HepG2 (cell line): ENCODE data around the gene SMDT1. TPM values are rescaled to one million over a fixed set of nuclear protein-coding genes. Genes with fewer than 3 reads are reported as not detected.
"Not testable (repeated sequence)": the region's sequence is repeated elsewhere in the genome, so short reads cannot be mapped to it uniquely, and the experiment has no call there.

ENCODE experiments used
- ATAC-seq: fragments of 200-7000 bp; cut with Tn5 transposase; 3 replicates; pipeline ENCODE4 v1.9.1; 2020; ENCODE audit warnings: mild to moderate bottlenecking, moderate library complexity
- BruUV-seq: library from RNA; stranded (reverse); fragments of 400-500 nt; replicated peaks from 2 replicates; lab custom pipeline; 2021; lab: Mats Ljungman, UMichigan
- CTCF ChIA-PET: fragments of 300-600 bp; formaldehyde crosslinking; extraction: SDS; loops from one replicate; lab custom pipeline; 2021; ENCODE audit warnings: low total read pairs, inconsistent platforms, low intra/inter-chr PET ratio; lab: Yijun Ruan, JAX
- POLR2A ChIA-PET: fragments of 350-600 bp; sonication (Branson Sonifier 250); formaldehyde crosslinking; loops from one replicate; lab custom pipeline; 2020; ENCODE audit warnings: antibody characterized with exemption, inconsistent platforms; lab: Yijun Ruan, JAX
- DNase-seq: peaks from one replicate; pipeline ENCODE4 v3.0.0-alpha.2; 2015; ENCODE audit warnings: low spot score
- FAIRE-seq: peaks from 3 replicates; lab custom pipeline; 2011; peaks lifted over from hg19 to GRCh38; lab: Jason Lieb, UNC
- H2AFZ ChIP-seq: one replicate; pipeline ENCODE4 v1.6.1; 2011; ENCODE audit warnings: low read length, inconsistent platforms
- H3K27ac ChIP-seq: fragments of 300-600 bp; 3 replicates; pipeline ENCODE4 v1.8.0; 2011; ENCODE audit warnings: mixed run types, mild to moderate bottlenecking, mixed read lengths, low read length, inconsistent platforms; ENCODE audit not compliant: insufficient read depth; ENCODE audit errors: extremely low read length
- H3K27me3 ChIP-seq, 2 experiments: fragments of 200-600 bp in 1 of 2; 2 replicates in 1 of 2; 3 replicates in 1 of 2; pipeline versions ENCODE4 v1.6.0 to v1.8.0; 2011; ENCODE audit warnings: low read length in 2 of 2, mild to moderate bottlenecking in 2 of 2, moderate library complexity in 2 of 2, inconsistent platforms in 1 of 2; ENCODE audit not compliant: insufficient read depth in 2 of 2, control insufficient read depth in 1 of 2
- H3K36me3 ChIP-seq, 2 experiments: fragments of 200-600 bp in 1 of 2; replicated peaks in 1 of 2; 2 replicates in 1 of 2; 3 replicates in 1 of 2; pipeline versions ENCODE4 v1.5.1 to v1.8.0; 2011; ENCODE audit warnings: low read length in 2 of 2, inconsistent platforms in 1 of 2; ENCODE audit not compliant: insufficient read depth in 2 of 2, control insufficient read depth in 1 of 2
- H3K4me1 ChIP-seq: 2 replicates; pipeline ENCODE4 v1.5.1; 2012; ENCODE audit warnings: low read length, inconsistent platforms; ENCODE audit not compliant: insufficient read depth
- H3K4me2 ChIP-seq: 2 replicates; pipeline ENCODE4 v1.6.0; 2011; ENCODE audit warnings: low read depth, low read length, inconsistent platforms
- H3K4me3 ChIP-seq, 3 experiments: fragments of 200-600 bp in 1 of 3; sonication (generic), shearing (Covaris generic) in 1 of 3; replicated peaks in 1 of 3; 2 replicates each; pipeline ENCODE4 v1.5.1; 2011 to 2016; ENCODE audit warnings: low read length in 3 of 3, inconsistent platforms in 2 of 3, low read depth in 2 of 3, mild to moderate bottlenecking in 2 of 3, control low read depth in 1 of 3, mixed read lengths in 1 of 3; ENCODE audit not compliant: insufficient read depth in 1 of 3
- H3K79me2 ChIP-seq: one replicate; pipeline ENCODE4 v1.6.1; 2011; ENCODE audit warnings: low read length, inconsistent platforms; ENCODE audit not compliant: insufficient read depth
- H3K9ac ChIP-seq: 2 replicates; pipeline ENCODE4 v1.6.0; 2011; ENCODE audit warnings: mild to moderate bottlenecking, low read depth, low read length, inconsistent platforms; ENCODE audit not compliant: insufficient read depth
- H3K9me3 ChIP-seq: 2 replicates; pipeline ENCODE4 v1.5.1; 2012; ENCODE audit warnings: mild to moderate bottlenecking, low read length
- H4K20me1 ChIP-seq: 2 replicates; pipeline ENCODE4 v1.6.0; 2011; ENCODE audit warnings: inconsistent platforms, mild to moderate bottlenecking, low read length, moderate library complexity; ENCODE audit not compliant: insufficient read depth
- RAD21 ChIP-seq: fragments of 450-650 bp; formaldehyde crosslinking; IDR thresholded peaks from 2 replicates; pipeline ENCODE4 v1.5.0; 2020; ENCODE audit warnings: mild to moderate bottlenecking
- SMC3 ChIP-seq: IDR thresholded peaks from 2 replicates; pipeline ENCODE4 v1.6.1; 2011; ENCODE audit warnings: low read length, improper control_type of control experiment
- STAG1 ChIP-seq: sonication (generic); formaldehyde crosslinking; IDR thresholded peaks from 2 replicates; pipeline ENCODE4 v1.4.0; 2020; ENCODE audit warnings: missing genetic modification reagents
- ZBTB7B ChIP-seq: sonication (generic); formaldehyde crosslinking; IDR thresholded peaks from 2 replicates; pipeline ENCODE4 v1.4.0; 2020; ENCODE audit warnings: missing genetic modification reagents
- ZNF460 ChIP-seq: sonication (generic); formaldehyde crosslinking; IDR thresholded peaks from 2 replicates; pipeline ENCODE4 v1.5.1; 2020; ENCODE audit warnings: missing genetic modification reagents, mild to moderate bottlenecking, borderline replicate concordance
- WGBS: methylation state at CpG from one replicate; pipeline ENCODE4 v1.1.6; 2017; ENCODE audit warnings: low lambda C conversion rate; 5-methylcytosine and 5-hydroxymethylcytosine counted together
- in situ Hi-C: cut with HindIII; loops from 2 replicates; pipeline ENCODE4 v1.10.0; 2017; ENCODE audit warnings: low pct_unique_long_range_greater_than_20kb; ENCODE audit not compliant: extremely low pct_ligation_motif_present
- intact Hi-C: fragments of 100-400 bp; cut with micrococcal nuclease; formaldehyde crosslinking; loops from one replicate; pipeline ENCODE4 v1.10.0; 2022; ENCODE audit not compliant: unreplicated experiment
- polyA plus RNA-seq, 8 experiments: library from polyadenylated mRNA; depleted of rRNA in 3 of 8; stranded (reverse) in 7 of 8; unstranded in 1 of 8; fragments of >200 nt; fragmentation: Illumina TruSeq in 4 of 8; extraction: Trizol in 4 of 8; gene quantifications; 2 replicates each; pipeline versions ENCODE4 v1.2.1 to v1.2.3, GENCODE V29; 2011 to 2016; ENCODE audit warnings: low read depth in 4 of 8, missing spikeins in 1 of 8, mixed read lengths in 1 of 8; ENCODE audit not compliant: insufficient read depth in 1 of 8
- total RNA-seq, 5 experiments: library from RNA; depleted of rRNA; stranded (reverse); fragments of >200 nt; fragmentation: Illumina TruSeq; extraction: Trizol; gene quantifications; 2 replicates each; pipeline ENCODE4 v1.2.3, GENCODE V29; 2016; ENCODE audit warnings: low read depth in 1 of 5
- TF ChIP-seq, protein P1 (sequence below): sonication (generic); formaldehyde crosslinking; IDR thresholded peaks from 2 replicates; pipeline ENCODE4 v1.5.0; 2020; ENCODE audit warnings: mild to moderate bottlenecking, missing genetic modification reagents, moderate library complexity

Gene SMDT1
- total and polyA plus RNA-seq, 2 of the 13 experiments (the other 11 are each of a cell fraction or from before 2014, with no cell fraction given): 8.3 to 26.6 TPM

DNA sequence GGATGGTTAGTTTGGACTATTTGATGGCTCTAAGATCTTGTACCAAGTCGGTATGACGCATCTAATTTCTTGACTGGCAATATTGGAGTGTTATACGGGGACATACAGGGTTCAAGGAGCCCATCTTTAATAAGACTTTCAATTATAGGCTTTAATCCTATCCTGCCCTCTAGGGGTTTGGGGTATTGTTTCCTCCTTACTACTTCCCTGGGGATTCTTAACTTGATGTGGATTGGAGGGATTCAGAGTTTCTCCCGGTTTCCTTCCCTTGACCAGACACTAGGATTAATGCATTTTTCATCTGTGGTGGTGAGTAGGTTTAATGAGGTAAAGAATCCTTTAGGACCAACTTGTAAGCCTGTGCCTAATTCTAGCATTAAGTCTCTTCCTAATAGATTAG is 32.3 kb downstream of the SMDT1 start:
- no peak for TF ChIP-seq ZNF460 (CRISPR knock-in tag)
- no peaks in the 10 kb centered on the region for H3K79me2 ChIP-seq
- ChIA-PET CTCF (interaction anchor here (0.8 to 1.4 kb wide), 2 partner anchors 145 to 154 kb away, joined by 3 to 4 read pairs; no protein-coding TSS in a partner anchor), POLR2A (interaction anchor here (1.7 kb wide), 1 partner anchor 21 kb away, joined by 10 read pairs; the partner anchor contains the start of gene NDUFA6)
- no peaks in the 10 kb centered on the region for H4K20me1 ChIP-seq
- no peak for ATAC-seq
- no peaks in the 10 kb centered on the region for H3K4me1 ChIP-seq
- H3K27ac ChIP-seq: no peak overlapping the region
- H3K27me3 ChIP-seq: no peaks in the 10 kb centered on the region
- DNase-seq: no peak
- no peak overlapping the region for H3K4me2 ChIP-seq
- intact Hi-C loops: loop anchor here (5.0 to 10.0 kb wide), 2 partner anchors 159 to 417 kb away; partner anchors contain the start of genes MEI1 and SMIM45
- H3K36me3 ChIP-seq: no peaks in the 10 kb centered on the region
- 85% methylated on average over 4 of the region's 4 CpGs for WGBS
- no TSS peak for BruUV-seq
- H3K9me3 ChIP-seq: peaks cover 10% of the 10 kb centered on the region; the same call in 1 of the 2 replicates
- no peak overlapping the region for H3K4me3 ChIP-seq
- FAIRE-seq: no peak
- in situ Hi-C loops: loop anchor here (5.0 kb wide), 1 partner anchor 144 kb away; the partner anchor contains the start of gene SEPTIN3
- H2AFZ ChIP-seq: no peak overlapping the region
- H3K9ac ChIP-seq: no peak overlapping the region

DNA sequence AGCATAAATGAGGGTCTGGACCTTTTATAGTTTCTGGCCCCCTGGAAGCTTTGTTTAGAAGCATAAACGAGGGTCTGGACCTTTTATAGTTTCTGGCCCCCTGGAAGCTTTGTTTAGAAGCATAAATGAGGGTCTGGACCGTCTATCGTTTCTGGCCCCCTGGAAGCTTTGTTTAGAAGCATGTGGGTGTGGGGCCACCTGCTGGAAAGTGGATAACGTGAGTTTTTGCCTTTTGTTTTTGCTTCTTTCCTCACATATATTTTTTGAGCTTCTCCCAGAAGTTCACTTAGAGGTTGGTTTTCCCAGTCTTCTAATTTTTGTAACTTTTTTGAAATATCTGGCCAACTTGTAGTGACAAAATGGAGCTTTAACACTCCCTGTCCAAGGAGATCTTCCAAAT is 33.3 kb downstream of the SMDT1 start:
- not testable (repeated sequence) for H3K9me3 ChIP-seq, FAIRE-seq, BruUV-seq, ATAC-seq, H3K36me3 ChIP-seq, H4K20me1 ChIP-seq, H3K79me2 ChIP-seq, H2AFZ ChIP-seq, H3K4me3 ChIP-seq, H3K27me3 ChIP-seq, H3K4me1 ChIP-seq, H3K27ac ChIP-seq, H3K9ac ChIP-seq
- CTCF ChIA-PET: interaction anchor here (1.4 to 3.9 kb wide), 2 partner anchors 22 to 146 kb away, joined by 13 to 35 read pairs; partner anchors contain the start of gene NDUFA6
- intact Hi-C loops: loop anchor here (1.0 to 10.0 kb wide), 3 partner anchors 21 to 418 kb away; partner anchors contain the start of genes MEI1 and SMIM45
- 0% methylated on average over 4 of the region's 4 CpGs for WGBS
- in situ Hi-C loops: loop anchor here (5.0 kb wide), 1 partner anchor 145 kb away; the partner anchor contains the start of gene SEPTIN3
- POLR2A ChIA-PET: interaction anchor here (1.7 kb wide), 1 partner anchor 22 kb away, joined by 10 read pairs; the partner anchor contains the start of gene NDUFA6
- TF ChIP-seq RAD21 (CRISPR knock-in tag) (peak; percentile 42; the same call in 1 of the 2 replicates), ZBTB7B (CRISPR knock-in tag) (0 out of 2 replicates have a peak, but pooled peaks have one; percentile 19), SMC3 (peak; percentile 65; the same call in 1 of the 2 replicates), STAG1 (CRISPR knock-in tag) (peak; percentile 73)
- TF ChIP-seq, protein P1, sequence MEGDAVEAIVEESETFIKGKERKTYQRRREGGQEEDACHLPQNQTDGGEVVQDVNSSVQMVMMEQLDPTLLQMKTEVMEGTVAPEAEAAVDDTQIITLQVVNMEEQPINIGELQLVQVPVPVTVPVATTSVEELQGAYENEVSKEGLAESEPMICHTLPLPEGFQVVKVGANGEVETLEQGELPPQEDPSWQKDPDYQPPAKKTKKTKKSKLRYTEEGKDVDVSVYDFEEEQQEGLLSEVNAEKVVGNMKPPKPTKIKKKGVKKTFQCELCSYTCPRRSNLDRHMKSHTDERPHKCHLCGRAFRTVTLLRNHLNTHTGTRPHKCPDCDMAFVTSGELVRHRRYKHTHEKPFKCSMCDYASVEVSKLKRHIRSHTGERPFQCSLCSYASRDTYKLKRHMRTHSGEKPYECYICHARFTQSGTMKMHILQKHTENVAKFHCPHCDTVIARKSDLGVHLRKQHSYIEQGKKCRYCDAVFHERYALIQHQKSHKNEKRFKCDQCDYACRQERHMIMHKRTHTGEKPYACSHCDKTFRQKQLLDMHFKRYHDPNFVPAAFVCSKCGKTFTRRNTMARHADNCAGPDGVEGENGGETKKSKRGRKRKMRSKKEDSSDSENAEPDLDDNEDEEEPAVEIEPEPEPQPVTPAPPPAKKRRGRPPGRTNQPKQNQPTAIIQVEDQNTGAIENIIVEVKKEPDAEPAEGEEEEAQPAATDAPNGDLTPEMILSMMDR (CRISPR knock-in tag): peak; percentile 66
- peak; percentile 39 for DNase-seq
- peak overlapping the region; percentile 39 for H3K4me2 ChIP-seq
